HepG2 (cell line): ENCODE data around the gene APOL4. TPM values are rescaled to one million over a fixed set of nuclear protein-coding genes. Genes with fewer than 3 reads are reported as not detected.

ENCODE experiments used
- ATAC-seq: fragments of 200-7000 bp; cut with Tn5 transposase; 3 replicates; pipeline ENCODE4 v1.9.1; 2020; ENCODE audit warnings: mild to moderate bottlenecking, moderate library complexity
- BruUV-seq: library from RNA; stranded (reverse); fragments of 400-500 nt; replicated peaks from 2 replicates; lab custom pipeline; 2021; lab: Mats Ljungman, UMichigan
- CTCF ChIA-PET: fragments of 300-600 bp; formaldehyde crosslinking; extraction: SDS; loops from one replicate; lab custom pipeline; 2021; ENCODE audit warnings: low total read pairs, inconsistent platforms, low intra/inter-chr PET ratio; lab: Yijun Ruan, JAX
- POLR2A ChIA-PET: fragments of 350-600 bp; sonication (Branson Sonifier 250); formaldehyde crosslinking; loops from one replicate; lab custom pipeline; 2020; ENCODE audit warnings: antibody characterized with exemption, inconsistent platforms; lab: Yijun Ruan, JAX
- DNase-seq: peaks from one replicate; pipeline ENCODE4 v3.0.0-alpha.2; 2015; ENCODE audit warnings: low spot score
- FAIRE-seq: peaks from 3 replicates; lab custom pipeline; 2011; peaks lifted over from hg19 to GRCh38; lab: Jason Lieb, UNC
- H2AFZ ChIP-seq: one replicate; pipeline ENCODE4 v1.6.1; 2011; ENCODE audit warnings: low read length, inconsistent platforms
- H3K27ac ChIP-seq: fragments of 300-600 bp; 3 replicates; pipeline ENCODE4 v1.8.0; 2011; ENCODE audit warnings: mixed run types, mild to moderate bottlenecking, mixed read lengths, low read length, inconsistent platforms; ENCODE audit not compliant: insufficient read depth; ENCODE audit errors: extremely low read length
- H3K27me3 ChIP-seq, 2 experiments: fragments of 200-600 bp in 1 of 2; 2 replicates in 1 of 2; 3 replicates in 1 of 2; pipeline versions ENCODE4 v1.6.0 to v1.8.0; 2011; ENCODE audit warnings: low read length in 2 of 2, mild to moderate bottlenecking in 2 of 2, moderate library complexity in 2 of 2, inconsistent platforms in 1 of 2; ENCODE audit not compliant: insufficient read depth in 2 of 2, control insufficient read depth in 1 of 2
- H3K36me3 ChIP-seq, 2 experiments: fragments of 200-600 bp in 1 of 2; replicated peaks in 1 of 2; 2 replicates in 1 of 2; 3 replicates in 1 of 2; pipeline versions ENCODE4 v1.5.1 to v1.8.0; 2011; ENCODE audit warnings: low read length in 2 of 2, inconsistent platforms in 1 of 2; ENCODE audit not compliant: insufficient read depth in 2 of 2, control insufficient read depth in 1 of 2
- H3K4me1 ChIP-seq: 2 replicates; pipeline ENCODE4 v1.5.1; 2012; ENCODE audit warnings: low read length, inconsistent platforms; ENCODE audit not compliant: insufficient read depth
- H3K4me2 ChIP-seq: 2 replicates; pipeline ENCODE4 v1.6.0; 2011; ENCODE audit warnings: low read depth, low read length, inconsistent platforms
- H3K4me3 ChIP-seq, 3 experiments: fragments of 200-600 bp in 1 of 3; sonication (generic), shearing (Covaris generic) in 1 of 3; replicated peaks in 1 of 3; 2 replicates each; pipeline ENCODE4 v1.5.1; 2011 to 2016; ENCODE audit warnings: low read length in 3 of 3, inconsistent platforms in 2 of 3, low read depth in 2 of 3, mild to moderate bottlenecking in 2 of 3, control low read depth in 1 of 3, mixed read lengths in 1 of 3; ENCODE audit not compliant: insufficient read depth in 1 of 3
- H3K79me2 ChIP-seq: one replicate; pipeline ENCODE4 v1.6.1; 2011; ENCODE audit warnings: low read length, inconsistent platforms; ENCODE audit not compliant: insufficient read depth
- H3K9ac ChIP-seq: 2 replicates; pipeline ENCODE4 v1.6.0; 2011; ENCODE audit warnings: mild to moderate bottlenecking, low read depth, low read length, inconsistent platforms; ENCODE audit not compliant: insufficient read depth
- H3K9me3 ChIP-seq: 2 replicates; pipeline ENCODE4 v1.5.1; 2012; ENCODE audit warnings: mild to moderate bottlenecking, low read length
- H4K20me1 ChIP-seq: 2 replicates; pipeline ENCODE4 v1.6.0; 2011; ENCODE audit warnings: inconsistent platforms, mild to moderate bottlenecking, low read length, moderate library complexity; ENCODE audit not compliant: insufficient read depth
- FOSL1 ChIP-seq: sonication (generic); formaldehyde crosslinking; IDR thresholded peaks from 2 replicates; pipeline ENCODE4 v1.9.0; 2021; ENCODE audit warnings: missing genetic modification reagents, borderline replicate concordance
- FOXK2 ChIP-seq: fragments of 450-650 bp; IDR thresholded peaks from 2 replicates; pipeline ENCODE4 v1.6.1; 2016
- HNRNPLL ChIP-seq: fragments of 200-400 bp; formaldehyde crosslinking; IDR thresholded peaks from 2 replicates; pipeline ENCODE4 v1.6.1; 2017; ENCODE audit warnings: mild to moderate bottlenecking, low read depth, low read length; ENCODE audit not compliant: poor library complexity, severe bottlenecking
- NCOR1 ChIP-seq: fragments of 200-600 bp; sonication (generic); IDR thresholded peaks from 2 replicates; pipeline ENCODE4 v1.7.0; 2017; ENCODE audit warnings: antibody characterized with exemption, low read length, borderline replicate concordance
- SRY ChIP-seq: sonication (generic); formaldehyde crosslinking; IDR thresholded peaks from 2 replicates; pipeline ENCODE4 v1.8.0; 2022; ENCODE audit warnings: mild to moderate bottlenecking, missing genetic modification reagents
- TBX2 ChIP-seq: sonication (generic); formaldehyde crosslinking; IDR thresholded peaks from 2 replicates; pipeline ENCODE4 v1.5.0; 2020; ENCODE audit warnings: missing genetic modification reagents, mild to moderate bottlenecking, borderline replicate concordance
- THAP11 ChIP-seq: IDR thresholded peaks from 2 replicates; pipeline ENCODE4 v1.6.1; 2016; ENCODE audit warnings: missing biosample characterization, missing genetic modification reagents
- ZFP37 ChIP-seq: sonication (generic); formaldehyde crosslinking; IDR thresholded peaks from 2 replicates; pipeline ENCODE4 v1.4.0; 2020; ENCODE audit warnings: missing genetic modification reagents, borderline replicate concordance
- ZNF124 ChIP-seq: sonication (generic); formaldehyde crosslinking; IDR thresholded peaks from 2 replicates; pipeline ENCODE4 v1.4.0; 2020; ENCODE audit warnings: missing genetic modification reagents
- ZNF460 ChIP-seq: sonication (generic); formaldehyde crosslinking; IDR thresholded peaks from 2 replicates; pipeline ENCODE4 v1.5.1; 2020; ENCODE audit warnings: missing genetic modification reagents, mild to moderate bottlenecking, borderline replicate concordance
- WGBS: methylation state at CpG from one replicate; pipeline ENCODE4 v1.1.6; 2017; ENCODE audit warnings: low lambda C conversion rate; 5-methylcytosine and 5-hydroxymethylcytosine counted together
- in situ Hi-C: cut with HindIII; loops from 2 replicates; pipeline ENCODE4 v1.10.0; 2017; ENCODE audit warnings: low pct_unique_long_range_greater_than_20kb; ENCODE audit not compliant: extremely low pct_ligation_motif_present
- intact Hi-C: fragments of 100-400 bp; cut with micrococcal nuclease; formaldehyde crosslinking; loops from one replicate; pipeline ENCODE4 v1.10.0; 2022; ENCODE audit not compliant: unreplicated experiment
- polyA plus RNA-seq, 8 experiments: library from polyadenylated mRNA; depleted of rRNA in 3 of 8; stranded (reverse) in 7 of 8; unstranded in 1 of 8; fragments of >200 nt; fragmentation: Illumina TruSeq in 4 of 8; extraction: Trizol in 4 of 8; gene quantifications; 2 replicates each; pipeline versions ENCODE4 v1.2.1 to v1.2.3, GENCODE V29; 2011 to 2016; ENCODE audit warnings: low read depth in 4 of 8, missing spikeins in 1 of 8, mixed read lengths in 1 of 8; ENCODE audit not compliant: insufficient read depth in 1 of 8
- total RNA-seq, 5 experiments: library from RNA; depleted of rRNA; stranded (reverse); fragments of >200 nt; fragmentation: Illumina TruSeq; extraction: Trizol; gene quantifications; 2 replicates each; pipeline ENCODE4 v1.2.3, GENCODE V29; 2016; ENCODE audit warnings: low read depth in 1 of 5
- TF ChIP-seq, protein P1 (sequence below): sonication (generic); formaldehyde crosslinking; IDR thresholded peaks from 2 replicates; pipeline ENCODE4 v1.8.1; 2022; ENCODE audit warnings: low read depth, mild to moderate bottlenecking, missing genetic modification reagents
- TF ChIP-seq, protein P2 (sequence below), 2 experiments: IDR thresholded peaks; 2 replicates each; pipeline ENCODE4 v1.6.1; 2011 to 2012; ENCODE audit warnings: low read length in 2 of 2, borderline replicate concordance in 1 of 2, low read depth in 1 of 2, mild to moderate bottlenecking in 1 of 2, moderate library complexity in 1 of 2

Gene APOL4
- total and polyA plus RNA-seq, 2 of the 13 experiments (the other 11 are each of a cell fraction or from before 2014, with no cell fraction given), result 0.77 to 2.8 TPM

DNA sequence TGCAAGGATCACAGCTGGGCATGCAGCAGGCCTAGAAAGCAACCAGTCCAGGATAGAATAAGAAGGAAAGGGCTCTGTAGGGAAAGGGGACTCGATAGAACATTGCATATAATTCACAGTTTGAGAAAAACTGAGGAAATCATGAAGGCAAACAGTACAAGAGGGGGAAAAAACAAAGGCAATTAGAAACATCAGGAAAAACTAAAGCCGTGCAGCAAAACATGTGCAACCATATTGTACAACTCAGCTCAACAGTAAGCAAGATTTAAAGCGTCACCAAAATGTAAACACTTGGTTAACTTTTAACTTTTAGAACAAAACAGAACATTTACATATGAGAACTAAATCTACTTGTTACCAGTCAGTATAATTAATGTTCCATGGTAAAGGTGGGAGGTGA lies 49.5 kb downstream of the APOL4 start:
- Histone ChIP-seq H3K4me3 (no peak overlapping the region), H3K4me2 (no peak overlapping the region), H3K27ac (no peak overlapping the region), H3K9me3 (peaks cover 8% of the 10 kb centered on the region; the same call in 1 of the 2 replicates), H3K36me3 (no peaks in the 10 kb centered on the region), H3K79me2 (no peaks in the 10 kb centered on the region), H2AFZ (no peak overlapping the region), H3K4me1 (peaks cover 59% of the 10 kb centered on the region), H4K20me1 (no peaks in the 10 kb centered on the region), H3K9ac (no peak overlapping the region), H3K27me3 (no peaks in the 10 kb centered on the region; a peak in 1 of 5 replicates)
- DNase-seq (no peak), FAIRE-seq (no peak), ATAC-seq (no peak)
- ChIA-PET CTCF (no interaction called here), POLR2A (interaction anchor here (1.4 kb wide), 1 partner anchor 87 kb away, joined by 3 read pairs; the partner anchor contains the start of gene APOL2)
- intact Hi-C loops, result no loop called here
- in situ Hi-C loops, result no loop called here
- BruUV-seq, result no TSS peak
- TF ChIP-seq, protein P1, sequence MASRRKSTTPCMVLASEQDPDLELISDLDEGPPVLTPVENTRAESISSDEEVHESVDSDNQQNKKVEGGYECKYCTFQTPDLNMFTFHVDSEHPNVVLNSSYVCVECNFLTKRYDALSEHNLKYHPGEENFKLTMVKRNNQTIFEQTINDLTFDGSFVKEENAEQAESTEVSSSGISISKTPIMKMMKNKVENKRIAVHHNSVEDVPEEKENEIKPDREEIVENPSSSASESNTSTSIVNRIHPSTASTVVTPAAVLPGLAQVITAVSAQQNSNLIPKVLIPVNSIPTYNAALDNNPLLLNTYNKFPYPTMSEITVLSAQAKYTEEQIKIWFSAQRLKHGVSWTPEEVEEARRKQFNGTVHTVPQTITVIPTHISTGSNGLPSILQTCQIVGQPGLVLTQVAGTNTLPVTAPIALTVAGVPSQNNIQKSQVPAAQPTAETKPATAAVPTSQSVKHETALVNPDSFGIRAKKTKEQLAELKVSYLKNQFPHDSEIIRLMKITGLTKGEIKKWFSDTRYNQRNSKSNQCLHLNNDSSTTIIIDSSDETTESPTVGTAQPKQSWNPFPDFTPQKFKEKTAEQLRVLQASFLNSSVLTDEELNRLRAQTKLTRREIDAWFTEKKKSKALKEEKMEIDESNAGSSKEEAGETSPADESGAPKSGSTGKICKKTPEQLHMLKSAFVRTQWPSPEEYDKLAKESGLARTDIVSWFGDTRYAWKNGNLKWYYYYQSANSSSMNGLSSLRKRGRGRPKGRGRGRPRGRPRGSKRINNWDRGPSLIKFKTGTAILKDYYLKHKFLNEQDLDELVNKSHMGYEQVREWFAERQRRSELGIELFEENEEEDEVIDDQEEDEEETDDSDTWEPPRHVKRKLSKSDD (CRISPR knock-in tag), result no peak
- TF ChIP-seq, protein P2, sequence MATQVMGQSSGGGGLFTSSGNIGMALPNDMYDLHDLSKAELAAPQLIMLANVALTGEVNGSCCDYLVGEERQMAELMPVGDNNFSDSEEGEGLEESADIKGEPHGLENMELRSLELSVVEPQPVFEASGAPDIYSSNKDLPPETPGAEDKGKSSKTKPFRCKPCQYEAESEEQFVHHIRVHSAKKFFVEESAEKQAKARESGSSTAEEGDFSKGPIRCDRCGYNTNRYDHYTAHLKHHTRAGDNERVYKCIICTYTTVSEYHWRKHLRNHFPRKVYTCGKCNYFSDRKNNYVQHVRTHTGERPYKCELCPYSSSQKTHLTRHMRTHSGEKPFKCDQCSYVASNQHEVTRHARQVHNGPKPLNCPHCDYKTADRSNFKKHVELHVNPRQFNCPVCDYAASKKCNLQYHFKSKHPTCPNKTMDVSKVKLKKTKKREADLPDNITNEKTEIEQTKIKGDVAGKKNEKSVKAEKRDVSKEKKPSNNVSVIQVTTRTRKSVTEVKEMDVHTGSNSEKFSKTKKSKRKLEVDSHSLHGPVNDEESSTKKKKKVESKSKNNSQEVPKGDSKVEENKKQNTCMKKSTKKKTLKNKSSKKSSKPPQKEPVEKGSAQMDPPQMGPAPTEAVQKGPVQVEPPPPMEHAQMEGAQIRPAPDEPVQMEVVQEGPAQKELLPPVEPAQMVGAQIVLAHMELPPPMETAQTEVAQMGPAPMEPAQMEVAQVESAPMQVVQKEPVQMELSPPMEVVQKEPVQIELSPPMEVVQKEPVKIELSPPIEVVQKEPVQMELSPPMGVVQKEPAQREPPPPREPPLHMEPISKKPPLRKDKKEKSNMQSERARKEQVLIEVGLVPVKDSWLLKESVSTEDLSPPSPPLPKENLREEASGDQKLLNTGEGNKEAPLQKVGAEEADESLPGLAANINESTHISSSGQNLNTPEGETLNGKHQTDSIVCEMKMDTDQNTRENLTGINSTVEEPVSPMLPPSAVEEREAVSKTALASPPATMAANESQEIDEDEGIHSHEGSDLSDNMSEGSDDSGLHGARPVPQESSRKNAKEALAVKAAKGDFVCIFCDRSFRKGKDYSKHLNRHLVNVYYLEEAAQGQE (IDR thresholded peaks at IDR 0.05; ENCODE audit: borderline replicate concordance in 1 of 2, low read depth in 1 of 2, low read length in 2 of 2), result no peak
- TF ChIP-seq THAP11 (CRISPR knock-in tag) (no peak), TBX2 (no peak), SRY (no peak), ZNF460 (CRISPR knock-in tag) (no peak), ZFP37 (CRISPR knock-in tag) (no peak), ZNF124 (CRISPR knock-in tag) (no peak), HNRNPLL (no peak), FOXK2 (no peak), FOSL1 (CRISPR knock-in tag) (no peak), NCOR1 (no peak)
- WGBS, result 60% methylated on average over 3 of the region's 3 CpGs
